NT2/D1 (cell line): ENCODE measurements around the gene CFB.

Source experiments
- DNase-seq: peaks from one replicate; pipeline ENCODE4 v3.0.0-alpha.2; 2011; ENCODE audit warnings: low read depth, low spot score
- H3K27me3 ChIP-seq: 2 replicates; pipeline ENCODE4 v1.6.0; 2011; ENCODE audit warnings: mild to moderate bottlenecking; ENCODE audit not compliant: insufficient read length, insufficient read depth
- H3K36me3 ChIP-seq: 2 replicates; pipeline ENCODE4 v1.6.1; 2011; ENCODE audit warnings: mild to moderate bottlenecking, low read length, mixed read lengths; ENCODE audit not compliant: insufficient read depth, insufficient read length
- H3K4me1 ChIP-seq: 2 replicates; pipeline ENCODE4 v1.5.1; 2011; ENCODE audit not compliant: insufficient read depth, insufficient read length
- H3K4me3 ChIP-seq: 2 replicates; pipeline ENCODE4 v1.5.1; 2011; ENCODE audit warnings: low read depth; ENCODE audit not compliant: insufficient read length
- H3K9ac ChIP-seq: 2 replicates; pipeline ENCODE4 v1.6.0; 2011; ENCODE audit warnings: low read depth; ENCODE audit not compliant: insufficient read length
- H3K9me3 ChIP-seq: 2 replicates; pipeline ENCODE4 v1.5.1; 2011; ENCODE audit warnings: mild to moderate bottlenecking, low read length; ENCODE audit not compliant: insufficient read depth
- SUZ12 ChIP-seq: IDR thresholded peaks from 2 replicates; pipeline ENCODE4 v1.6.1; 2011; ENCODE audit not compliant: insufficient read length, insufficient read depth; ENCODE audit errors: extremely low read depth
- YY1 ChIP-seq: IDR thresholded peaks from 2 replicates; pipeline ENCODE4 v1.6.1; 2011; ENCODE audit not compliant: insufficient read length, insufficient read depth
- ZNF274 ChIP-seq: IDR thresholded peaks from 2 replicates; pipeline ENCODE4 v1.6.1; 2011; ENCODE audit warnings: mild to moderate bottlenecking, low read depth, low read length

CFB gene

GRCh38 chr6:31946370-31946885 is 533 bp downstream of the CFB start:
- Histone ChIP-seq H3K9ac (no peak overlapping the region), H3K27me3 (no peaks in the 10 kb centered on the region), H3K9me3 (no peaks in the 10 kb centered on the region), H3K4me3 (no peak overlapping the region), H3K4me1 (no peaks in the 10 kb centered on the region), H3K36me3 (peaks cover 12% of the 10 kb centered on the region)
- no peak for DNase-seq
- TF ChIP-seq ZNF274 (no peak), SUZ12 (no peak), YY1 (no peak)

- H3K27me3 ChIP-seq = no peaks in the 10 kb centered on the region
- DNase-seq = no peak
- TF ChIP-seq SUZ12 (no peak), ZNF274 (no peak), YY1 (no peak)
- H3K9ac ChIP-seq = no peak overlapping the region
- no peaks in the 10 kb centered on the region for H3K4me1 ChIP-seq
- no peak overlapping the region for H3K4me3 ChIP-seq
- peaks cover 19% of the 10 kb centered on the region for H3K36me3 ChIP-seq
- no peaks in the 10 kb centered on the region for H3K9me3 ChIP-seq
Observed at GRCh38 chr6:31947070-31947675, 1.3 kb downstream of the CFB start.

- H3K36me3 ChIP-seq = peaks cover 26% of the 10 kb centered on the region
- no peaks in the 10 kb centered on the region for H3K9me3 ChIP-seq
- TF ChIP-seq SUZ12 (no peak), ZNF274 (no peak), YY1 (no peak)
- no peaks in the 10 kb centered on the region for H3K27me3 ChIP-seq
- H3K4me3 ChIP-seq = no peak overlapping the region
- no peak for DNase-seq
- no peaks in the 10 kb centered on the region for H3K4me1 ChIP-seq
- H3K9ac ChIP-seq = no peak overlapping the region
Observed at GRCh38 chr6:31947864-31948263, 2.0 kb downstream of the CFB start.

GRCh38 chr6:31948306-31948705 is 2.4 kb downstream of the CFB start:
- no peaks in the 10 kb centered on the region for H3K4me1 ChIP-seq

GRCh38 chr6:31948753-31949413 is 3.0 kb downstream of the CFB start:
- Histone ChIP-seq H3K9ac (no peak overlapping the region), H3K36me3 (peaks cover 36% of the 10 kb centered on the region), H3K4me3 (no peak overlapping the region), H3K27me3 (no peaks in the 10 kb centered on the region), H3K4me1 (no peaks in the 10 kb centered on the region), H3K9me3 (no peaks in the 10 kb centered on the region)
- no peak for TF ChIP-seq YY1
- TF ChIP-seq SUZ12 = no peak
- no peak for TF ChIP-seq ZNF274
- DNase-seq = no peak

More at GRCh38 chr6:31948306-31948705, 2.4 kb downstream of the CFB start:
- no peak for DNase-seq
- Histone ChIP-seq H3K36me3 (peaks cover 30% of the 10 kb centered on the region), H3K9ac (no peak overlapping the region), H3K4me3 (no peak overlapping the region), H3K9me3 (no peaks in the 10 kb centered on the region), H3K27me3 (no peaks in the 10 kb centered on the region)
- TF ChIP-seq SUZ12 (no peak), YY1 (no peak), ZNF274 (no peak)

- TF ChIP-seq ZNF274 = no peak
- no peak for TF ChIP-seq YY1
- TF ChIP-seq SUZ12 = no peak
- Histone ChIP-seq H3K4me3 (no peak overlapping the region), H3K9ac (no peak overlapping the region), H3K36me3 (peaks cover 48% of the 10 kb centered on the region), H3K9me3 (no peaks in the 10 kb centered on the region), H3K27me3 (no peaks in the 10 kb centered on the region), H3K4me1 (no peaks in the 10 kb centered on the region)
- no peak for DNase-seq
Observed at GRCh38 chr6:31949926-31950548, 4.1 kb downstream of the CFB start.

GRCh38 chr6:31952140-31952805 is 6.4 kb downstream of the CFB start:
- Histone ChIP-seq H3K4me3 (no peak overlapping the region), H3K9ac (no peak overlapping the region), H3K36me3 (peaks cover 66% of the 10 kb centered on the region), H3K9me3 (no peaks in the 10 kb centered on the region), H3K4me1 (no peaks in the 10 kb centered on the region), H3K27me3 (no peaks in the 10 kb centered on the region)
- DNase-seq = peak; percentile 6
- TF ChIP-seq SUZ12 = no peak
- TF ChIP-seq YY1 = no peak
- no peak for TF ChIP-seq ZNF274
